HCT116 (cell line): ENCODE data around the gene KRTAP10-10. TPM values are rescaled to one million over a fixed set of nuclear protein-coding genes. Genes with fewer than 3 reads are reported as not detected.

Experiments
- ATAC-seq: fragments of 200-7000 bp; cut with Tn5 transposase; 2 replicates; pipeline ENCODE4 v1.9.1; 2020; ENCODE audit warnings: mild to moderate bottlenecking, moderate library complexity
- BruUV-seq: library from RNA; stranded (reverse); fragments of 400-500 nt; replicated peaks from 2 replicates; lab custom pipeline; 2021; lab: Mats Ljungman, UMichigan
- CTCF ChIA-PET: fragments of 300-600 bp; sonication (Branson Sonifier 250); formaldehyde crosslinking; loops from one replicate; lab custom pipeline; 2021; ENCODE audit warnings: antibody characterized with exemption; lab: Charles Lee
- POLR2A ChIA-PET: fragments of 300-600, 350-600 bp; sonication (Branson Sonifier 250); formaldehyde crosslinking; loops from one replicate; lab custom pipeline; 2021; ENCODE audit warnings: antibody characterized with exemption; lab: Charles Lee
- RAD21 ChIA-PET, 2 experiments: fragments of 300-600 bp; sonication (Branson Sonifier 250); formaldehyde crosslinking; loops; one replicate each; lab custom pipeline; 2023; ENCODE audit warnings: low total read pairs in 2 of 2; ENCODE audit not compliant: uncharacterized antibody in 2 of 2, unreplicated experiment in 2 of 2, low non-redundant PET in 1 of 2; lab: Charles Lee
- DNase-seq: peaks from one replicate; pipeline ENCODE4 v3.0.0-alpha.2; 2010; ENCODE audit warnings: low read depth, low spot score
- H2AFZ ChIP-seq: fragments of 200-600 bp; shearing (Covaris generic), sonication (generic); 2 replicates; pipeline ENCODE4 v1.6.1; 2017; ENCODE audit warnings: low read depth, mixed run types, mixed read lengths, antibody characterized with exemption, low read length; ENCODE audit not compliant: poor library complexity, severe bottlenecking
- H3K27ac ChIP-seq: 2 replicates; pipeline ENCODE4 v1.5.1; 2012; ENCODE audit warnings: low read depth, low read length
- H3K27me3 ChIP-seq: fragments of 200-600 bp; sonication (generic); 2 replicates; pipeline ENCODE4 v1.6.1; 2016; ENCODE audit warnings: mixed run types, low read length, mixed read lengths; ENCODE audit not compliant: insufficient read depth
- H3K36me3 ChIP-seq, 2 experiments: fragments of 200-500 bp in 1 of 2; fragments of 200-600 bp in 1 of 2; sonication (Bioruptor generic) in 1 of 2; sonication (generic) in 1 of 2; 2 replicates each; pipeline versions ENCODE4 v1.5.1 to v1.6.1; 2014 to 2016; ENCODE audit warnings: low read length in 2 of 2, inconsistent platforms in 1 of 2, mixed read lengths in 1 of 2, mixed run types in 1 of 2; ENCODE audit not compliant: insufficient read depth in 2 of 2, control insufficient read depth in 1 of 2
- H3K4me1 ChIP-seq, 2 experiments: fragments of 200-600 bp in 1 of 2; sonication (generic) in 1 of 2; 2 replicates each; pipeline versions ENCODE4 v1.5.1 to v1.6.1; 2012 to 2017; ENCODE audit warnings: low read length in 2 of 2, inconsistent platforms in 1 of 2, mild to moderate bottlenecking in 1 of 2, mixed read lengths in 1 of 2, mixed run types in 1 of 2, moderate library complexity in 1 of 2; ENCODE audit not compliant: insufficient read depth in 2 of 2, control insufficient read depth in 1 of 2
- H3K4me2 ChIP-seq: fragments of 200-600 bp; sonication (generic); 2 replicates; pipeline ENCODE4 v1.6.1; 2017; ENCODE audit warnings: mixed run types, low read length, mixed read lengths
- H3K4me3 ChIP-seq, 2 experiments: fragments of 200-600 bp in 1 of 2; sonication (generic) in 1 of 2; replicated peaks in 1 of 2; 2 replicates each; pipeline ENCODE4 v1.5.1; 2011 to 2016; ENCODE audit warnings: low read length in 2 of 2, control low read depth in 1 of 2, low read depth in 1 of 2, mild to moderate bottlenecking in 1 of 2, mixed read lengths in 1 of 2, mixed run types in 1 of 2
- H3K79me2 ChIP-seq: fragments of 200-600 bp; sonication (generic); 2 replicates; pipeline ENCODE4 v1.6.1; 2017; ENCODE audit warnings: mild to moderate bottlenecking, mixed run types, low read length, moderate library complexity, mixed read lengths; ENCODE audit not compliant: insufficient read depth
- H3K9ac ChIP-seq: fragments of 200-600 bp; sonication (generic); 2 replicates; pipeline ENCODE4 v1.6.1; 2016; ENCODE audit warnings: low read length, mixed read lengths
- H3K9me2 ChIP-seq: fragments of 200-600 bp; sonication (generic), shearing (Covaris generic); 2 replicates; pipeline ENCODE4 v1.6.1; 2017; ENCODE audit warnings: mixed run types, mild to moderate bottlenecking, moderate library complexity; ENCODE audit not compliant: insufficient read depth
- H3K9me3 ChIP-seq, 2 experiments: fragments of 200-500 bp in 1 of 2; fragments of 200-600 bp in 1 of 2; sonication (Bioruptor generic) in 1 of 2; sonication (generic) in 1 of 2; 2 replicates each; pipeline ENCODE4 v1.6.1; 2014 to 2017; ENCODE audit warnings: low read length in 2 of 2, mixed read lengths in 2 of 2, inconsistent platforms in 1 of 2, low read depth in 1 of 2, mild to moderate bottlenecking in 1 of 2, mixed run types in 1 of 2, moderate library complexity in 1 of 2; ENCODE audit not compliant: control insufficient read depth in 1 of 2, insufficient read depth in 1 of 2
- H4K20me1 ChIP-seq: fragments of 200-600 bp; sonication (generic), shearing (Covaris generic); 2 replicates; pipeline ENCODE4 v1.6.1; 2017; ENCODE audit warnings: mixed run types, mild to moderate bottlenecking, moderate library complexity; ENCODE audit not compliant: insufficient read depth
- CBX3 ChIP-seq: IDR thresholded peaks from 2 replicates; pipeline ENCODE4 v1.6.1; 2012; ENCODE audit warnings: low read depth
- CEBPB ChIP-seq: IDR thresholded peaks from 2 replicates; pipeline ENCODE4 v1.6.1; 2012; ENCODE audit warnings: low read depth
- ELF1 ChIP-seq: IDR thresholded peaks from 2 replicates; pipeline ENCODE4 v1.6.1; 2012; ENCODE audit warnings: low read depth, borderline replicate concordance
- POLR2AphosphoS5 ChIP-seq: IDR thresholded peaks from 2 replicates; pipeline ENCODE4 v1.6.1; 2011; ENCODE audit warnings: mild to moderate bottlenecking, low read depth, low read length, moderate library complexity
- RAD21 ChIP-seq: IDR thresholded peaks from 2 replicates; pipeline ENCODE4 v1.6.1; 2012; ENCODE audit warnings: low read depth, mild to moderate bottlenecking
- SP1 ChIP-seq: IDR thresholded peaks from 2 replicates; pipeline ENCODE4 v1.6.1; 2012; ENCODE audit warnings: low read depth
- ZNF274 ChIP-seq: fragments of 200-500 bp; sonication (Bioruptor generic); IDR thresholded peaks from 2 replicates; pipeline ENCODE4 v1.6.1; 2014; ENCODE audit warnings: mild to moderate bottlenecking, low read depth, low read length, inconsistent platforms
- intact Hi-C: fragments of 100-400 bp; cut with micrococcal nuclease; formaldehyde crosslinking; loops from 2 replicates; pipeline ENCODE4 v1.10.0; 2022
- total RNA-seq: library from RNA; stranded (reverse); gene quantifications from one replicate; pipeline ENCODE4 v1.2.1, GENCODE V29; 2021; ENCODE audit not compliant: unreplicated experiment
- TF ChIP-seq, protein P1 (sequence below): IDR thresholded peaks from 2 replicates; pipeline ENCODE4 v1.6.1; 2012
- TF ChIP-seq, protein P2 (sequence below): IDR thresholded peaks from 2 replicates; pipeline ENCODE4 v1.6.1; 2011; ENCODE audit warnings: mild to moderate bottlenecking, low read length, moderate library complexity; ENCODE audit not compliant: insufficient replicate concordance; ENCODE audit errors: extremely low read depth
- TF ChIP-seq, protein P3 (sequence below): IDR thresholded peaks from 2 replicates; pipeline ENCODE4 v1.6.1; 2012; ENCODE audit warnings: low read depth

The KRTAP10-10 gene
- total RNA-seq, 1 experiment from 2014 or later: not detected

DNA sequence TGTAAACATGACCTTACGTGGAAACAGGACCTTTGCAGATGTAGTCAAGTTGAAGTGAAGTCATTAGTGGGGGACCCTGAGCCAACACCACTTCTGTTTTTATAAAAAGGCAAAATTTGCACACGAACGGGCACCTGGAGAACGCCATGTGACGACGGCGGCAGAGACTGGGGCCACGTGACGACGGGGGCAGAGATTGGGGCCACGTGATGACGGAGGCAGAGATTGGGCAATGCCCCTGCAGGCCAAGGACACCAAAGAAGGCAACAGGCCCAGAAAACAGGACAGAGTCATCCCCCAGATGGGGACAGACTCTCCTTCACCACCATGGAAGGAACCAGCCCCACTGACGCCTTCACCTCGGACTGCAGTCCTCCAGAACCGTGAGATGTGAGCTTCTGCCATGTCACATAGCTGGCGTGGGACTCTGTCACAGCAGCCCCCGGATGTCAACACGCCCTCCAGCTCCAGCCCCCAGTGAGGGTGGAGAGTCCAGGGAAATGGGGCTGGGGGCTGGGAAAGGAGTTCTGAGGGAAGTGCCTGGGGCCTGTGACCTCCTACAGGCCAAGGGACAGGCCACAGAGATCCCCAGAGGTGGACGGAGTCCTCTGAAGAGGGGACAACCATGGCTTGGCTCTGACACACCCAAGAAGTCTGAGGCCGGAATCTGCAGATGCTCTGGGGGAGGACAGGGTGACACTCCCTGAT is 13.3 kb downstream of the KRTAP10-10 start:
- no peak overlapping the region for H3K27ac ChIP-seq
- 0 out of 4 replicates have a peak, but pooled peaks cover 0 to under 1% of the 10 kb centered on the region in 2 experiments for H3K9me3 ChIP-seq
- CTCF ChIA-PET: no interaction called here
- RAD21 ChIA-PET: no interaction called here
- H3K27me3 ChIP-seq: no peaks in the 10 kb centered on the region
- H3K9ac ChIP-seq: no peak overlapping the region
- no peak for DNase-seq
- H4K20me1 ChIP-seq: no peaks in the 10 kb centered on the region
- H3K4me1 ChIP-seq: no peaks in the 10 kb centered on the region
- TF ChIP-seq CBX3: no peak
- no peak for TF ChIP-seq CEBPB
- no peak for TF ChIP-seq SP1
- no peak for TF ChIP-seq ELF1
- no peak for TF ChIP-seq ZNF274
- TF ChIP-seq, protein P1, sequence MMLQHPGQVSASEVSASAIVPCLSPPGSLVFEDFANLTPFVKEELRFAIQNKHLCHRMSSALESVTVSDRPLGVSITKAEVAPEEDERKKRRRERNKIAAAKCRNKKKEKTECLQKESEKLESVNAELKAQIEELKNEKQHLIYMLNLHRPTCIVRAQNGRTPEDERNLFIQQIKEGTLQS: no peak
- no peak for TF ChIP-seq RAD21
- TF ChIP-seq POLR2AphosphoS5: no peak
- TF ChIP-seq, protein P2, sequence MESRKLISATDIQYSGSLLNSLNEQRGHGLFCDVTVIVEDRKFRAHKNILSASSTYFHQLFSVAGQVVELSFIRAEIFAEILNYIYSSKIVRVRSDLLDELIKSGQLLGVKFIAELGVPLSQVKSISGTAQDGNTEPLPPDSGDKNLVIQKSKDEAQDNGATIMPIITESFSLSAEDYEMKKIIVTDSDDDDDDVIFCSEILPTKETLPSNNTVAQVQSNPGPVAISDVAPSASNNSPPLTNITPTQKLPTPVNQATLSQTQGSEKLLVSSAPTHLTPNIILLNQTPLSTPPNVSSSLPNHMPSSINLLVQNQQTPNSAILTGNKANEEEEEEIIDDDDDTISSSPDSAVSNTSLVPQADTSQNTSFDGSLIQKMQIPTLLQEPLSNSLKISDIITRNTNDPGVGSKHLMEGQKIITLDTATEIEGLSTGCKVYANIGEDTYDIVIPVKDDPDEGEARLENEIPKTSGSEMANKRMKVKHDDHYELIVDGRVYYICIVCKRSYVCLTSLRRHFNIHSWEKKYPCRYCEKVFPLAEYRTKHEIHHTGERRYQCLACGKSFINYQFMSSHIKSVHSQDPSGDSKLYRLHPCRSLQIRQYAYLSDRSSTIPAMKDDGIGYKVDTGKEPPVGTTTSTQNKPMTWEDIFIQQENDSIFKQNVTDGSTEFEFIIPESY: no peak
- TF ChIP-seq, protein P3, sequence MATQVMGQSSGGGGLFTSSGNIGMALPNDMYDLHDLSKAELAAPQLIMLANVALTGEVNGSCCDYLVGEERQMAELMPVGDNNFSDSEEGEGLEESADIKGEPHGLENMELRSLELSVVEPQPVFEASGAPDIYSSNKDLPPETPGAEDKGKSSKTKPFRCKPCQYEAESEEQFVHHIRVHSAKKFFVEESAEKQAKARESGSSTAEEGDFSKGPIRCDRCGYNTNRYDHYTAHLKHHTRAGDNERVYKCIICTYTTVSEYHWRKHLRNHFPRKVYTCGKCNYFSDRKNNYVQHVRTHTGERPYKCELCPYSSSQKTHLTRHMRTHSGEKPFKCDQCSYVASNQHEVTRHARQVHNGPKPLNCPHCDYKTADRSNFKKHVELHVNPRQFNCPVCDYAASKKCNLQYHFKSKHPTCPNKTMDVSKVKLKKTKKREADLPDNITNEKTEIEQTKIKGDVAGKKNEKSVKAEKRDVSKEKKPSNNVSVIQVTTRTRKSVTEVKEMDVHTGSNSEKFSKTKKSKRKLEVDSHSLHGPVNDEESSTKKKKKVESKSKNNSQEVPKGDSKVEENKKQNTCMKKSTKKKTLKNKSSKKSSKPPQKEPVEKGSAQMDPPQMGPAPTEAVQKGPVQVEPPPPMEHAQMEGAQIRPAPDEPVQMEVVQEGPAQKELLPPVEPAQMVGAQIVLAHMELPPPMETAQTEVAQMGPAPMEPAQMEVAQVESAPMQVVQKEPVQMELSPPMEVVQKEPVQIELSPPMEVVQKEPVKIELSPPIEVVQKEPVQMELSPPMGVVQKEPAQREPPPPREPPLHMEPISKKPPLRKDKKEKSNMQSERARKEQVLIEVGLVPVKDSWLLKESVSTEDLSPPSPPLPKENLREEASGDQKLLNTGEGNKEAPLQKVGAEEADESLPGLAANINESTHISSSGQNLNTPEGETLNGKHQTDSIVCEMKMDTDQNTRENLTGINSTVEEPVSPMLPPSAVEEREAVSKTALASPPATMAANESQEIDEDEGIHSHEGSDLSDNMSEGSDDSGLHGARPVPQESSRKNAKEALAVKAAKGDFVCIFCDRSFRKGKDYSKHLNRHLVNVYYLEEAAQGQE: no peak
- TF ChIP-seq, all 23 proteins: peak for 0
- Histone ChIP-seq H2AFZ (no peak overlapping the region), H3K4me2 (no peak overlapping the region), H3K4me3 (no peak overlapping the region), H3K9me2 (no peaks in the 10 kb centered on the region), H3K36me3 (no peaks in the 10 kb centered on the region), H3K79me2 (no peaks in the 10 kb centered on the region)
- POLR2A ChIA-PET: no interaction called here
- no peak for ATAC-seq
- intact Hi-C loops: no loop called here
- no TSS peak for BruUV-seq
